GM10266 (cell line): Measurements from ENCODE around the gene LRRC17.

Experiments used
- DNase-seq: peaks from one replicate; pipeline ENCODE4 v3.0.0; 2012; ENCODE audit errors: extremely low spot score
- CTCF ChIP-seq: IDR thresholded peaks from 2 replicates; pipeline ENCODE4 v1.5.1; 2012; ENCODE audit warnings: mild to moderate bottlenecking, low read depth; ENCODE audit not compliant: control insufficient read depth, insufficient read depth; ENCODE audit errors: missing control alignments

LRRC17 gene

GRCh38 chr7:102890292-102890970, 22.4 kb upstream of the LRRC17 start:
- no peak for DNase-seq

GRCh38 chr7:102890971-102891692, 21.7 kb upstream of the LRRC17 start:
- no peak for TF ChIP-seq CTCF
- DNase-seq, result no peak

More at GRCh38 chr7:102890292-102890970, 22.4 kb upstream of the LRRC17 start:
- no peak for TF ChIP-seq CTCF

- no peak for TF ChIP-seq CTCF
- no peak for DNase-seq
Observed at GRCh38 chr7:102891693-102892261, 21.0 kb upstream of the LRRC17 start.

- DNase-seq, result no peak
- TF ChIP-seq CTCF, result no peak
Observed at GRCh38 chr7:102892631-102893278, 20.0 kb upstream of the LRRC17 start.

- DNase-seq, result no peak
- TF ChIP-seq CTCF, result no peak
Observed at GRCh38 chr7:102895602-102896001, 17.2 kb upstream of the LRRC17 start.

- TF ChIP-seq CTCF, result no peak
- DNase-seq, result no peak
Observed at GRCh38 chr7:102896585-102896984, 16.2 kb upstream of the LRRC17 start.
